ENCODE results near the gene SEL1L.

SEL1L gene

DNA sequence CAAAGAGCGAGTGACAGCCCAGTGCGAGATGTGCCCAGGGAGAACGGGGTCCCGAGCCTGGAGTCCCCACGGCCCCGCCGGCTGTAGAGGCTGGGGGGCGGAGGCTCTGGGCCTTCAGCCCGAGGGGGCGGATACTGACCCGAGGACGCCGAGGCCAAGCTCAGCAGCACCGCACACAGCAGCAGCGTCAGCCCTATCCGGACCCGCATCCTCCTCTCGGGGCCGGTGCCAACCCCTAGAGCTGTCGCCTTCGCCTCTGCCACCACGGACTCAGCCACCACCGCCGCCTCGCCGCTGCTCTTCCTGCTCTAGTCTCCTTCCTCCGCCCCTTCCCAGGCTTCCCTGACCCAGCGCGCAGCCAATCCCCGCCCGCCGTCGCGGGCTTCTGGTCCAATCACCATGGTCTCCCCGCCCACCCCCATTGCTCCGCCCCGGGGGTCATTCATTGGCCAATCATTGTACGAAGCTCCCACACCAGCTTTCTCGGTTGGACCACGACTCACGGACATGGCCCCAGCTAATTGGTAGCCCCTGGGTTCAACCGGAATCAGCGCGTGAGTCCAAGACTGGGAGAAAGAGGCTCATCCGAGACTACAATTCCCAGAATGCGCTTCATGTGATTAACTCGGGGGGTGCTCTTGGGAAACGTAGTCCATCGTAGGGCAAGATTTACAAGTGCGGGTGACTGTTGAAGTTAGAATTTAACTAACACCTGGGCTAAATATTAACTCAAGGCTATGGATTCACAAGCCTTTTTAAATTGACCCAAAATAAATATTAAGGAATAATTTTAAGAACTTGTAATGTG, at the start of gene SEL1L:
TSS of gene SEL1L (minus strand) at position 318 of the 808 bp plus-strand sequence. CDS start at position 209, 109 bp downstream.
- DNase-seq, result peak; percentile 100
- Histone ChIP-seq H3K27me3 (no peaks in the 10 kb centered on the region), H3K9me3 (no peaks in the 10 kb centered on the region), H3K27ac (peak within 1 kb of the TSS; percentile 75 to 77), H3K4me1 (peaks cover 0 to 78% (median 27%) of the 10 kb centered on the region in 4 donors), H3K36me3 (peaks cover 0 to 4% (median 0%) of the 10 kb centered on the region in 3 donors), H3K4me3 (peak within 1 kb of the TSS; percentile 82 to 83)
- intact Hi-C loops (cut with DNase I; ENCODE audit: low total_unique reads), result no loop called here
- TF ChIP-seq, protein P1, sequence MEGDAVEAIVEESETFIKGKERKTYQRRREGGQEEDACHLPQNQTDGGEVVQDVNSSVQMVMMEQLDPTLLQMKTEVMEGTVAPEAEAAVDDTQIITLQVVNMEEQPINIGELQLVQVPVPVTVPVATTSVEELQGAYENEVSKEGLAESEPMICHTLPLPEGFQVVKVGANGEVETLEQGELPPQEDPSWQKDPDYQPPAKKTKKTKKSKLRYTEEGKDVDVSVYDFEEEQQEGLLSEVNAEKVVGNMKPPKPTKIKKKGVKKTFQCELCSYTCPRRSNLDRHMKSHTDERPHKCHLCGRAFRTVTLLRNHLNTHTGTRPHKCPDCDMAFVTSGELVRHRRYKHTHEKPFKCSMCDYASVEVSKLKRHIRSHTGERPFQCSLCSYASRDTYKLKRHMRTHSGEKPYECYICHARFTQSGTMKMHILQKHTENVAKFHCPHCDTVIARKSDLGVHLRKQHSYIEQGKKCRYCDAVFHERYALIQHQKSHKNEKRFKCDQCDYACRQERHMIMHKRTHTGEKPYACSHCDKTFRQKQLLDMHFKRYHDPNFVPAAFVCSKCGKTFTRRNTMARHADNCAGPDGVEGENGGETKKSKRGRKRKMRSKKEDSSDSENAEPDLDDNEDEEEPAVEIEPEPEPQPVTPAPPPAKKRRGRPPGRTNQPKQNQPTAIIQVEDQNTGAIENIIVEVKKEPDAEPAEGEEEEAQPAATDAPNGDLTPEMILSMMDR (IDR thresholded peaks at IDR 0.05), result no peak

DNA sequence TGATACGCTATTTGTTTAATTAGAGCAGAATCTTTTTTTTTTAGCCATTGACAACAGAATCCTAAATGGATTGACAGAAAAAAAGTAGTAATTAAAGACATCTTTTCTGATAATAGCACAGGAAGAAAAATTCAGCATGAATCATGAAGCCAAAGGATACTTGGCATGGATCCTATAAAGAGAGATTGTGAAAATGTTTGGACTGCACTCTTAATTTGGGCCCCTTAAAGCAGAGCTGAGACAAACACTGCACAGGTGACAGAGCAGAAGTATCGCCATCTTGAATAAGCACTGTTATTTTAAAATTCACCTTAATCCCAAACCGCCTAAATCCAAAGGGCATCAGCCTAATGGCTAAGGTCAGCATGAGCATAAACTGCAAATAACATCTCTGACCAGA, 48.8 kb upstream of the SEL1L start:
- Histone ChIP-seq H3K27me3 (no peaks in the 10 kb centered on the region), H3K36me3 (no peaks in the 10 kb centered on the region), H3K4me3 (no peak overlapping the region), H3K4me1 (peaks cover 0 to 7% (median 0%) of the 10 kb centered on the region in 4 donors), H3K27ac (no peak overlapping the region), H3K9me3 (no peaks in the 10 kb centered on the region)
- intact Hi-C loops (cut with DNase I; ENCODE audit: low total_unique reads), result no loop called here
- TF ChIP-seq, protein P1 (IDR thresholded peaks at IDR 0.05), result no peak
- no peak for DNase-seq

DNA sequence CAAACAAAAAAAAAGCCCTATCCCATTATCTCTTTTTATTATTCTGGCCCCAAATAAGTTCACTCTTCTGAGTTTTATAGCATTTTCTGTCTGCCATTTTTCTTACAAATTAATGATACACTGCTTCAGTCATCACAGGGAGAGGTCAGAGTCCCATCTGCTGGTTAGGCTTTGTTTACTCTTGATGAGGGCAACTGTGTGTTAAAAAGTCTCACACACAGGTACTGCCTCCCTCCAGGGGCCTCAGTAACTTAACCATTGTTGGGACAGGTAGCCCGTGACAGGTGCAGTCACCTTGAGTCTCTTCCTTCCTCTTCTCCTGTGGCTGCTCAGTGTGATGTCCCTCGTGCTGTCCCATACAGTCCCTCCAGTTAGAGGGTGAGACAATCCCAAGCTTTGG, 45.5 kb upstream of the SEL1L start:
- Histone ChIP-seq H3K27ac (no peak overlapping the region), H3K36me3 (no peaks in the 10 kb centered on the region), H3K9me3 (no peaks in the 10 kb centered on the region), H3K27me3 (no peaks in the 10 kb centered on the region), H3K4me3 (no peak overlapping the region), H3K4me1 (peaks cover 0 to 16% (median 2%) of the 10 kb centered on the region in 4 donors)
- TF ChIP-seq, protein P1 (IDR thresholded peaks at IDR 0.05), result no peak
- intact Hi-C loops (cut with DNase I; ENCODE audit: low total_unique reads), result no loop called here
- DNase-seq, result no peak

DNA sequence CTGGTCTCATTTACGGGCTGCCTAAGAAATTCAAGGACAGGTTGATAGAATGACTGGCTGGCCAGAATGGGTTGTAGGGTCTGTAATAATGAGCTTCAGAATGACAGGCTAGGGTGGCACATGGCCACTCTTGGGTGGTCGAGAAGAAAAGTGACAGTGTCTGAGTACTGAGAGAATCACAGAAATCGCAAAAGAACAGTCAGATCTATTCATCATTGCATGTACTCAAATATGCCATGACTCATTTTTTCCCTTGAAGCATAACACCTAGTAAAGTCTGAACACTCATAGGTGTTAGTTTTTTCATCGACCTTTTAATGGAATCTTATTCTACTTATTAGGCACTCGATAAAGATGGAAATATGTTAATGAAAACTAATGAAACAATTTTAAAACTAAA, 37.8 kb upstream of the SEL1L start:
- DNase-seq, result no peak
- Histone ChIP-seq H3K27me3 (no peaks in the 10 kb centered on the region), H3K4me3 (no peak overlapping the region), H3K27ac (no peak overlapping the region), H3K4me1 (peaks cover 0 to 24% (median 12%) of the 10 kb centered on the region in 4 donors), H3K36me3 (no peaks in the 10 kb centered on the region), H3K9me3 (no peaks in the 10 kb centered on the region)
- intact Hi-C loops (cut with DNase I; ENCODE audit: low total_unique reads), result no loop called here
- TF ChIP-seq, protein P1 (IDR thresholded peaks at IDR 0.05), result no peak

GRCh38 chr14:81567302-81567701, 33.6 kb upstream of the SEL1L start:
- no peak for DNase-seq
- no peaks in the 10 kb centered on the region for H3K27me3 ChIP-seq
- H3K36me3 ChIP-seq, result no peaks in the 10 kb centered on the region
- TF ChIP-seq, protein P1 (IDR thresholded peaks at IDR 0.05), result no peak
- H3K4me3 ChIP-seq, result no peak overlapping the region
- H3K27ac ChIP-seq, result no peak overlapping the region
- H3K9me3 ChIP-seq, result no peaks in the 10 kb centered on the region
- intact Hi-C loops (cut with DNase I; ENCODE audit: low total_unique reads), result no loop called here
- no peaks in the 10 kb centered on the region for H3K4me1 ChIP-seq
